ENCODE results near the gene SNAP47.

DNA sequence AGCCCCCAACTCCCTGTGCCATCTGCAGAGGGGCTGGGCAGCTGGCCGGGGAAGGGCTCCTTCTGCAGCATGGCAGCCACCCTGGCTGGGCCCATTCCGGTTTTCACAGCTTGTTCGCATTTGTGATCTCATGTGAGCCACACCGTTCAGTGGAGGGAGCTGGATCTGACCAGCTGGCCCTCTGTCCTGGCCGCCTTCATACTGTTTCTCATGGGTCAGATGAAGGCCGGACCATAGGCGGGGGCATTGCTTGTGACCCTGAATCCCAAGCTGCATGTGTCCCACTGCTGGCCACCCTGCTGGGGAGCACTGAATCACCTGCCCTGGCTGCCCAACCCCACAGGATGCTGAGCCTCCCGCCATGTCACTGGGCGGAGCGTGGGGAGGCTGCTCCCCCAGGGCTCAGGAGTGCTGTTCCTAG, 43.8 kb downstream of the SNAP47 start:
- TF ChIP-seq CTCF (IDR thresholded peaks at IDR 0.05) (no peak), POLR2A (IDR thresholded peaks at IDR 0.05) (no peak)
